HG03342 (cell line): ENCODE measurements around the gene KISS1.
"Not testable (repeated sequence)": the region's sequence is repeated elsewhere in the genome, so short reads cannot be mapped to it uniquely, and the experiment has no call there.

ENCODE experiments used
- ATAC-seq: cut with Tn5 transposase; IDR thresholded peaks from one replicate; pipeline ENCODE4 v1.9.1; 2021; ENCODE audit warnings: mild to moderate bottlenecking, moderate library complexity; ENCODE audit not compliant: unreplicated experiment

KISS1 gene, protein sequence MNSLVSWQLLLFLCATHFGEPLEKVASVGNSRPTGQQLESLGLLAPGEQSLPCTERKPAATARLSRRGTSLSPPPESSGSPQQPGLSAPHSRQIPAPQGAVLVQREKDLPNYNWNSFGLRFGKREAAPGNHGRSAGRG

DNA sequence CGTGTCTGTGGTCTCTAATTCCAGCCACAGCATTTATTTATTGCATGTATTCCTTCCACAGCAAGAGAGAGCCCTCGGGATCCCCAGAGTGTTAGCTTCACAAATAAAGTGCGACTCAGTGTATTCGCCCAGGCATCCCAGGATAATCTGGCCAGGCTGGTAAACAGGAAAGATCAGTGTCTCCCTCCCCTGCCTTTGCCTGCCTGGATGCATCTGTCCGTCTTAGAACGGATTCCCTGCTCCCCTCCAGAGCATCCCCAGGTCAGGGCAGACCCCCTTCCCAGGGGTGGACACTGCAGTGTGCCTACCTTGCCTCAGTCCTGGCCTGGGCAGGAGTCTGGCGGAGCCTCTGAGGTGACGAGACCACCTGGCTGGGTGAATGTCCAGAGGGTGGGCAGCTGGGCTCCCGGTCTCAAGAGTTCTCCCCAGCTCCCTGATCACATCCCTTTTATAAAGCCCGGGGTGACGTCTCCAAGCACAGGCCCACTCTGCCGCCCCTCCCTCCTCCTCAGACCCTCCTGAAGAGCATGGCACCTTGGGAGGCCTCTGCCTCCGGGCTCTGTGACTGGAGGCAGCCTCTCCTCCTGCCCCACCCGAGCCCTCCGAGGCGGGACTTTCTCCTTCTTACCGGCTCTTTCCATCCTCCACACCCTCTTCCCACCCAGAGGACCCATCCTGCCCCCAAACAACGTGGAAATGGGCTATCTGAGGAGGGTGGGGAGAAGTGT, at the start of gene KISS1:
Gene KISS1 (minus strand): TSS at position 424 of the 728 bp plus-strand sequence. CDS start 3,615 bp downstream, outside the sequence.
- ATAC-seq, result no peak

DNA sequence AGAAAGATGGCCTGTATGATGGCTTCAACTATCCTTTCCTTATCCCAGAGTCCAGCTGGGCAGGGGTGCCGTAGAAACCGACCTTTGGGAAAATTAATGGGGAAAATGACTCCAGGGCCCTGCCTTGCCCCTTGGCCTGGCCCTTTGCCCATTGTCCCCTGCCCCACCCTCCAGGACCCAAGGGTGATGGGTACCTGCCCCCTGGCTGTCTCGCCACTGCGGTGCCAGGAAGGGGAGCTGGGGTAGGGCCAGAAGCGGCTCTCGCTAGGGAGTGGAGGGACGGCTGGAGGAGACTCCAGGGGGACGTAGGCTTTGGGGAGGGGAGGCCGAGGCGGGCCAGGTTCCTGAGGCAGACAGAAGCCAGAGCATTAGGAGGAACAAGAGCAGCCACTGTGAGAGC, 46.6 kb upstream of the KISS1 start:
- ATAC-seq, result no peak

DNA sequence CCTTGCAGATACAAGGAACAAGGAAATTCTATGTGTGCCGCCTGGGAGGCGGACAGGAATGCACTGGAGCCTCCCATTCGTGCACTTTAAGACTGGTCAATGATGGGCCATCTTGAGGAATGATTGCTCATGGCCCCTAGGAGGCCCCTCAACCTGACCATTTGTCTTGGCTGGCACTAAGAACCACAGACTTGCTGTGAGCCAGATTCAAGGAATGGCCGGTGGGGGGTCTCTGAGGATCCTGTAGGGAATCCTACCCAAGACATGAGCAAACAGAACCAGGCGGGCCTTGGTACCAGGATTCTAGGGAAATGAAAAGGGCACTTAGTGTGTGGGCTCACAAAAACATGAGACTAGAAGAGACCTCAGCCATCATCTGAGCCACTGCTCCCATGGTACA, 45.6 kb upstream of the KISS1 start:
- no peak for ATAC-seq

- no peak for ATAC-seq
These were observed 44.8 kb upstream of the KISS1 start for GRCh38 chr1:204241050-204241449.

DNA sequence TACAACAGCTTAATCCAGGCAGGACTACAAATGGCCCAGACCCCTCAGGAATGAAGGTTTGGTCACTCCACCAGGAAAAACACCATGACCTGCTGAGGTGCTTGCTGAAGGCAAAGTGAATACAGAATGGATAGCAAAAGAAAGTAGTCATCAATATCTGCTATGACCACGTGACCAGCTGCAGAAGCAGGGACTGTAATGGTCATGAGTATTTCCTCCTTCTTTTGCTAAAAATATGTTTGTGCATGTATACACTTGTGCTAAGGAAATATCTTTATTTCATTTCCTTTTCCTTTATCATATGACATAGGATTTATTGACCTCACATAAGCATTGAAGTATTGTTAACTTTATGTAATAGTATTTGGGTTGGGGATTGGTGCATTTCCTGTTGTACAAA, 43.9 kb upstream of the KISS1 start:
- ATAC-seq, result no peak

GRCh38 chr1:204239401-204239800, 43.1 kb upstream of the KISS1 start:
- ATAC-seq, result not testable (repeated sequence)

- not testable (repeated sequence) for ATAC-seq
These were observed 42.2 kb upstream of the KISS1 start for GRCh38 chr1:204238520-204238919.

- ATAC-seq, result not testable (repeated sequence)
These were observed 41.2 kb upstream of the KISS1 start for GRCh38 chr1:204237515-204237914.

GRCh38 chr1:204232526-204232925, 36.2 kb upstream of the KISS1 start:
- no peak for ATAC-seq

- ATAC-seq, result no peak
These were observed 33.9 kb upstream of the KISS1 start for GRCh38 chr1:204230211-204230610.

GRCh38 chr1:204228896-204229295, 32.6 kb upstream of the KISS1 start:
- no peak for ATAC-seq

DNA sequence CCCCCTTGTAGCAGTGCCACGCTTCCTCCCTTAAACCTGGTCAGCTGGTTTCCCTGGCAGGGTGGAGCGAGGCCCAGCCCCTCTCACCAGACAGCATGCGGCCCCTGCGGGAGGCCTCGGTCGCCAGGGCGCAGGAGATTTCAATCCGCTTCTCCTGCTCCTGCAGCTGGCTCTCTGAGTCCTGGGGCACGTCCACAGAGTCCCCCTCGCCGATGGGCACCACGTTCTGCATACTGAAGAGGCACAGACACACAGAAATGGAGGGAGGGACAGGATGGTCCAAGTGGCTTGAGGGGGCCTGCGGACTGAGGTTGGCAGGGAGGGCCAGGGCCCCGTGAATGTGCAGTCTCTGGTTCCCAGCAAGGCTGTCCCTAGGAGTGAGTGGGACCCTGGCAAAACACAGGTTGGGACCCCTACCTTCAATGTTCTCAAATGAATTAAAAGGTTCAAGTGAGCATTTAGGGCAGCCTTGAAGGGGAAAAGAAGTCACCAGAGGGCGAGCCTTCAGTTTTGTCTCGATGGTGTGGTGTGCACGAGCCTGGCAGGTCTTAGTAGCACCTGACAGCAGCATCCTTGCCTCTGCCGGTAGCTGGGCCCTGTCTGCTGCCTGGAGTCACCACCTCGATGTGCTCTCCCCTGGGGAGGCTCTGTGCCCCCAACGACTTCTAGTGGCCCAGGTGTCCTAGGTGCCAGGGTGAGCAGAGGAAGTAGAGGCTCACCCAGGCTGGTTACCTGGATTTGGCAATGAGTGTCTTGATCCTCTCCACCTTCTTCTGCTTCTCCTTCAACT, 31.9 kb upstream of the KISS1 start:
- no peak for ATAC-seq

DNA sequence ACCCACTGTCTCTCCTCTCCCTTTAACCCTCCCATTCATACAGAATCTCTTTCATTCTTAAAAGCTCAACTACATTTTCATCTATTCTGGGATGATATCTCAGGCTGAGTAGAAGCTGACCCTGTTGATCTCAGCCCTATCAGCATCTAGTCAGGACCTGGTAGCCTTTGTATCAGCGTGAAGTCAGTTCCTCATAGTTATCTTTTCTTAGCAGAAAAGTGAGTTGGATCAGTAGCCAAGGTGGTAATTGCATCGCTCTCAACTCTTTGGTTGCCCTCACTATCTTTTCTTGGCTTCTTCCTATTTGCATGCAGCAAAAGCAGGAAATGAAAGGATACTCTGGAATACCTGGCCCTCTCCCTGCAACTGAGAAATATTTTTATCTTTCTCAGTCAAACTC, 31.1 kb upstream of the KISS1 start:
- no peak for ATAC-seq

- ATAC-seq, result no peak
These were observed 29.8 kb upstream of the KISS1 start for GRCh38 chr1:204225841-204226735.

DNA sequence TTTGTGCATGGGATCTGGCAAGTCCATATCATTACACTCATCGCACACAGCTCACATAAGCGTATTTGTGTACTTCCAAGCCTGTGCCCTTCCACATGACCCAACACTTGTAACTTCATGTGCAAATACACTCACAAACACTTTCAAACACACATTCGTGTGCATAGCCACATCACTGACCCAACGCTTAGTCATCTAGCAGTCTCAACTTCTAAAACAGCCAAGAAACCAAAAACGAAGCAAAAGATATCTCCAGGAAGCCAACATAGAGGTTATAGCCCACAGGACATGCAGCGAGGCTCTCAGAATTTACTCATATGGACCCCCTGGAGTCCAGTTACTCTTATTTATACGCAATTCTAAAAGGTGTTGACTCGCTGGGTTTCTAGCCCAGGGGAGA, 28.4 kb upstream of the KISS1 start:
- no peak for ATAC-seq

- no peak for ATAC-seq
These were observed 27.0 kb upstream of the KISS1 start for GRCh38 chr1:204223129-204223860.

- ATAC-seq, result no peak
These were observed 26.4 kb upstream of the KISS1 start for GRCh38 chr1:204222764-204223055.

- ATAC-seq, result no peak
These were observed 25.9 kb upstream of the KISS1 start for GRCh38 chr1:204222006-204222763.

DNA sequence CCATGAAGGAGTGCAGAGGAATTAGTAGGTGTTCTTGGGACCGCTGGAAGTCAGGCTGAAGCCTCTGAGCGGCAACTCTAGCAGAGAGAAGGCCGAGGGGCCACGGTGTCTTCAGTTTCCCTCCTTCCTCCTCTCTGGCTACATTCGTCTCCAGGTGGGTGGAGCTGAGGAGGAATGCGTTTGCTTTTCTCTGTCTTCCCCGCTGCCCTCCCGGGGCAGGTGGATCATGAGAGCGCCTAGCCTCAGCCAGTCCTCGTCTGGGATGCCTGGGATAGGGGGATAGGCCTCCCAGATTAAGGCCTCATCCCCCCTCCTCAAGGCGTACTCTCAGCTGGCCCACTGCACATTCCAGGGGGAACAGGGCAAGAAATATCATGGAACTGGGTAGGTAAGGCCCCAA, 25.0 kb upstream of the KISS1 start:
- no peak for ATAC-seq
